ENCODE measurements around the gene CYB5A. TPM values are rescaled to one million over a fixed set of nuclear protein-coding genes. Genes with fewer than 3 reads are reported as not detected.
"Not testable (repeated sequence)": the region's sequence is repeated elsewhere in the genome, so short reads cannot be mapped to it uniquely, and the experiment has no call there.

CYB5A gene
- total RNA-seq, 2 donors from 2014 or later: 45.1 to 47.8 TPM

- peaks cover 0 to 4% of the 10 kb centered on the region in 2 donors for H3K9me3 Mint-ChIP-seq
- H3K4me3 Mint-ChIP-seq: peak overlapping the region in 1 of 2 donors; percentile 89
- no peak for DNase-seq
- H3K36me3 Mint-ChIP-seq (ENCODE audit: insufficient read depth in 2 of 2): peaks cover 2 to 7% of the 10 kb centered on the region in 2 donors
- ATAC-seq (replicated peaks in 1 of 2): no peak
- H3K4me1 Mint-ChIP-seq (ENCODE audit: low read depth): peaks cover 4% of the 10 kb centered on the region
- no peak overlapping the region for H3K27ac Mint-ChIP-seq
- no peaks in the 10 kb centered on the region for H3K27me3 Mint-ChIP-seq (ENCODE audit: low read depth)
These were observed 1.7 kb downstream of the CYB5A start for GRCh38 chr18:74290021-74290420.

DNA sequence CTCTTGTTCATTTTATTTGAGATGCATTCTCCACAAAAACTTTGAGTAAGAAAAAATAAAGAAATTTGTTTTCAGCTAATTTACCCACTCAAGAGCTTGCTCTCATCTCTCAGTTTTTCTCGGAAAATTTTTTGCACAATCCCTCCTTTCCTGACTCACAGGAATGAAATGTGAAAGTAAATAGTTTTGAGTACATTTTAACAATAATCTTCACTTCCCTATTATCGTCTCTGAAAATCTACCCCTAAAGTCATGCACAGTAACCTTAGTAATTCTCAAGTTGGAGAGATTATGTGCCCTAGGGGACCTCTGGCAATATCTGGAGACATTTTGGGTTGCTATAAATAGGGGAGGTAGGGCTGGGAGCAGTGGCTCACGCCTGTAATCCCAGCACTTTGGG, 2.6 kb downstream of the CYB5A start:
- Mint-ChIP-seq H3K4me3 (no peak overlapping the region), H3K4me1 (ENCODE audit: low read depth) (peaks cover 4% of the 10 kb centered on the region), H3K36me3 (ENCODE audit: insufficient read depth in 2 of 2) (peaks cover 2 to 7% of the 10 kb centered on the region in 2 donors), H3K27me3 (ENCODE audit: low read depth) (no peaks in the 10 kb centered on the region), H3K27ac (no peak overlapping the region), H3K9me3 (peaks cover 0 to 4% of the 10 kb centered on the region in 2 donors)
- DNase-seq (no peak), ATAC-seq (replicated peaks in 1 of 2) (no peak)

DNA sequence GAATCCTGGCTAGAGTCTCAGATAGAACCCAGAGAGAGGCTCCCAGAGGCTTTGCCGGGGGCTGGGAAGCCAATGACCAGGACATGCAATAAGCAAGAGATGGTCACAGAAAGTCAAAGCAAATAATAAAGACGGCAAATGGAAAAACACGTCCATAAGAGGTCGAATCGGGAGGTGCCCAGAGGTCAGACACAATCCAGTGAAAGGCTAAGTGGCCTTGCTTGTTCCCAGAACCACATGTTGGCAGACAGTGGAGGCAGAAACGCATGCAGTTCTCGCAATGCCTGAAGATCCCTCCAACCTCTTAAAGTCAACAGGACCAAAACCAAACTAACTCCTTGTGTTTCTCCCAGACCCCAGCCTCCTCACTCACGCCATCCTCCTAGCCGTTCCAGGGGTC, 3.0 kb downstream of the CYB5A start:
- Mint-ChIP-seq H3K27me3 (ENCODE audit: low read depth) (no peaks in the 10 kb centered on the region), H3K27ac (no peak overlapping the region), H3K4me1 (ENCODE audit: low read depth) (peaks cover 7% of the 10 kb centered on the region), H3K9me3 (peaks cover 0 to 4% of the 10 kb centered on the region in 2 donors), H3K36me3 (ENCODE audit: insufficient read depth in 2 of 2) (peaks cover 2 to 7% of the 10 kb centered on the region in 2 donors), H3K4me3 (no peak overlapping the region)
- no peak for ATAC-seq (replicated peaks in 1 of 2)
- DNase-seq: no peak

DNA sequence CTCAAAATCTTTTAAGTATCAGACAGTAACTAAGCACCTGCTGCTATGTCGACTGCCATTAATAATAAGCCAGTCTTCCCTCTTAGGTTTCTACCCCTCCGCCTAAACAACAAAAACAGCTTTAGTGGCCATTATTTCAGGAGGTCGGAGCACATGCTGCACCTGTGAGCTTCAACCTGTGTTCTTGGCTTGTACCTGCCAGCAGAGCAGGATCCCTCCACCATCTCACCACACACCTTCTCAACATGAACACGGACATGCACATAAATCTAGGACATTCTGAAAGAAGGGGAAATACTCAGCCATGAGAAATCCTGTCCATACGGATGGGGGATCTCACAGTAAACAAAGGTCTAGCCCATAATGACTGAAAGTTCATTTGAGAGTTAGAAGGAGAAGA, 3.7 kb downstream of the CYB5A start:
- H3K27me3 Mint-ChIP-seq (ENCODE audit: low read depth): no peaks in the 10 kb centered on the region
- peaks cover 0 to 2% of the 10 kb centered on the region in 2 donors for H3K9me3 Mint-ChIP-seq
- no peak overlapping the region for H3K4me3 Mint-ChIP-seq
- ATAC-seq (replicated peaks in 1 of 2): no peak
- peaks cover 2 to 4% of the 10 kb centered on the region in 2 donors for H3K36me3 Mint-ChIP-seq (ENCODE audit: insufficient read depth in 2 of 2)
- DNase-seq: no peak
- no peak overlapping the region for H3K27ac Mint-ChIP-seq
- H3K4me1 Mint-ChIP-seq (ENCODE audit: low read depth): peaks cover 14% of the 10 kb centered on the region

DNA sequence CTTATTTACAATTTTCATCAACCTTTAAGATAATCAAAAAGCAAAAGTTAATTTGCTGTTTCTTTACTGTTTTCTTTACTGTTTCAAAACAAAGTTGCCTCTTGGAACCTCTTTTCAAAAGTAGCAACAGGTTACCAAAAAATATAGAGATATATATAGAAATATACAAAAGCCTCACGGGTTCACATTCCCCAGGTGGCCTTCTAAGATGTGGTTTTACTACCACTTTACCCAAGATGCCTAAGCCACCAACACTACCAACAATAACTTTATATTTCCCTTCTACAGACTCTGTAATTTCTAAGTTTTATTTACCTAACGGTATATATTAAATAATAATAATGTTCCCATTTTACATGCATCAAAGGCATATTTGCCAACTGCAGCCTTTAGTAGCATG, 4.9 kb downstream of the CYB5A start:
- Mint-ChIP-seq H3K27ac (no peak overlapping the region), H3K4me1 (ENCODE audit: low read depth) (peaks cover 25% of the 10 kb centered on the region), H3K9me3 (no peaks in the 10 kb centered on the region), H3K36me3 (ENCODE audit: insufficient read depth in 2 of 2) (peaks cover 2 to 3% of the 10 kb centered on the region in 2 donors), H3K4me3 (no peak overlapping the region), H3K27me3 (ENCODE audit: low read depth) (no peaks in the 10 kb centered on the region)
- ATAC-seq (replicated peaks in 1 of 2): no peak
- no peak for DNase-seq

- Mint-ChIP-seq H3K4me1 (ENCODE audit: low read depth) (peaks cover 31% of the 10 kb centered on the region), H3K27me3 (ENCODE audit: low read depth) (no peaks in the 10 kb centered on the region), H3K9me3 (no peaks in the 10 kb centered on the region), H3K27ac (no peak overlapping the region), H3K36me3 (ENCODE audit: insufficient read depth in 2 of 2) (no peaks in the 10 kb centered on the region), H3K4me3 (no peak overlapping the region)
- ATAC-seq (replicated peaks in 1 of 2): no peak
- no peak for DNase-seq
These were observed 5.5 kb downstream of the CYB5A start for GRCh38 chr18:74286106-74286855.

DNA sequence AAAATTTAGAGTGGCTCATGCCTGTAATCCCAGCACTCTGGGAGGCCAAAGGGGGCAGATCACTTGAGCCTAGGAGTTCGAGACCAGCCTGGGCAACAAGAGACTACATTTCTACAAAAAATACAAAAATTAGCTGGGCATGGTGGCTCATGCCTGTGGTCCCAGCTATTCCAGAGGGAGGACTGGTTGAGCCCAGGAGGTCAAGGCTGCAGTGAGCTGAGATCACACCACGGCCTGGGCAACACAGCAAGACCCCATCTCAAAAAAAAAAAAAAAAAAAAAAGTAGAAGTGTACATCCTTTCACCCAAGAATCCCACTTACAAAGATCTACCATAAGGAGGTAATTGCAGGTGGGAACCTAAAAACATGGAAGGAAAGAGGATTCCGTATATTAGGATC, 6.2 kb downstream of the CYB5A start:
- not testable (repeated sequence) for H3K27ac Mint-ChIP-seq; DNase-seq; H3K9me3 Mint-ChIP-seq; H3K36me3 Mint-ChIP-seq (ENCODE audit: insufficient read depth in 2 of 2); H3K27me3 Mint-ChIP-seq (ENCODE audit: low read depth); ATAC-seq (replicated peaks in 1 of 2); H3K4me3 Mint-ChIP-seq
- H3K4me1 Mint-ChIP-seq (ENCODE audit: low read depth): peaks cover 38% of the 10 kb centered on the region

DNA sequence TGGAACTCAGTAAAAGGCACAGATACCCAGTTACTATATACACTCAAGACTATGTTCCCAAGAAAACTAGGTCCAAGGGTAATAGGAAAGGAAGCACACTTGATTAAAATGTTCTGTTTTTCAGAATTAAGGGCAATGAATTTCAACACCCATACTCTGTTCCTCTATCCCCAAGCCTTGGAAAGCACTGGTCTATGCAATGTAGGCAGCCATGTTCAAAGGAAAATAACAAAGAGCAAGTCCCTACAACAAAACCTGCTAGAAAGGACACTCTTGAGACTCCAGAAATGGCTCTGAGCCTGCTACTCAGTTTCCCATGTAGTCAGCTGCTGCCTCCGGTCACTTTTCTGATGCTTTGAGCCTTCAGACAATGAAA, 6.8 kb downstream of the CYB5A start:
- Mint-ChIP-seq H3K4me1 (ENCODE audit: low read depth) (peaks cover 38% of the 10 kb centered on the region), H3K4me3 (no peak overlapping the region), H3K9me3 (no peaks in the 10 kb centered on the region), H3K36me3 (ENCODE audit: insufficient read depth in 2 of 2) (peaks cover 0 to 3% of the 10 kb centered on the region in 2 donors), H3K27me3 (ENCODE audit: low read depth) (no peaks in the 10 kb centered on the region), H3K27ac (no peak overlapping the region)
- DNase-seq (no peak), ATAC-seq (replicated peaks in 1 of 2) (no peak)

DNA sequence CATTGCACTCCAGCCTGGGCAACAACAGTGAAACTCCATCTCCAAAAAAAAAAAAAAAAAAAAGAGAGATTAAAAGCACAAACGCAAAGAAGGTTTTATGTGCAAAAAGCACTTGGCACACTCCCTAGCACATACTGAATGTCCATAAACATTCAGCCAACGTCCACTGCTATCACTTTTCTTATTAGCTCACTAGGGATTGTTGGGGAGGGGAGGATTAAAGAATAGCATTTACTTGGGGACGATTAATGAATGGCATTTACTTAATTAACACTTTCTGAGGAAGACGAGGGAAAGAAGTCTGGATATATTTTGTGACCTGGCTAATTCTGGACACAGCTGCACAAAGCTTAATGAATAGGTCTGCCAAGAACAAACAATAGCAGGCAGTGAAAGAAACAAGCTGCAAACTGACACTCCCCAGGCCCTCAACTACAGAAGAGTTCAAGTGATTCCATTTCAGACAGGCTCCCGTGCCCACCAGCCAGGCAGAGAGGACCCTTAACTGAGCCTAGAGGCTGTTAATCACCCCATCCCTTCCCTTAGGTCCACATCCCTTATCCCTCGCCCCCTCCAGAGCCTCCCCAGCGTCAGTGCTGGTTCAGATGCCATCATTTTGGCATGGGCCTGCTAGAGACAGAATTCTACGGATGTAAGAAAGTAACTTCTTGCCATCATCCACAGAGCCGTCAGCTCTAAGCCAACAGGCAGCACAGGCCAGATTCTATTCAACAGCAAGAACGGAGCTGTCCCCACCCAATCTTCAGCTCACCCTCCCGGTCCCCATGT, 7.4 kb downstream of the CYB5A start:
- DNase-seq: no peak
- no peak overlapping the region for H3K27ac Mint-ChIP-seq
- ATAC-seq (replicated peaks in 1 of 2): no peak
- H3K4me3 Mint-ChIP-seq: no peak overlapping the region
- no peaks in the 10 kb centered on the region for H3K9me3 Mint-ChIP-seq
- peaks cover 38% of the 10 kb centered on the region for H3K4me1 Mint-ChIP-seq (ENCODE audit: low read depth)
- H3K27me3 Mint-ChIP-seq (ENCODE audit: low read depth): no peaks in the 10 kb centered on the region
- peaks cover 0 to 3% of the 10 kb centered on the region in 2 donors for H3K36me3 Mint-ChIP-seq (ENCODE audit: insufficient read depth in 2 of 2)

DNA sequence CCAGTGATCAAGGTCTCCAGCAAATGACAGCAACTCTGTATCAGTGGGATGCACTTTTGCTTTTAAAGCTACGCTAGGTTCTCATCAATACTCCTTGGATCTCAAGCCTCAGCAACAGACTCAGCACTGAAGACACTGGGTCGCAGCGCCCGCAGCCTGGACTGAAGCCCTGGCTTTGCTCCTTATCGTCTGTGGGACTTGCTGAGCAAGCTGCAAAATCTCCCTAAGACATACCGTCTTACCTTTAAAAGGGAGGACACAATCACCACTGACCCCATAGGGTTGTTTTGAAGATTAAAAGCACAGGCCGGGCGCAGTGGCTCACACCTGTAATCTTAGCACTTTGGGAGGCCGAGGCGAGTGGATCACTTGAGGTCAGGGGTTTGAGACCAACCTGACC, 8.1 kb downstream of the CYB5A start:
- no peak for ATAC-seq (replicated peaks in 1 of 2)
- peaks cover 0 to 3% of the 10 kb centered on the region in 2 donors for H3K36me3 Mint-ChIP-seq (ENCODE audit: insufficient read depth in 2 of 2)
- no peak overlapping the region for H3K4me3 Mint-ChIP-seq
- no peak overlapping the region for H3K27ac Mint-ChIP-seq
- H3K4me1 Mint-ChIP-seq (ENCODE audit: low read depth): peaks cover 38% of the 10 kb centered on the region
- H3K9me3 Mint-ChIP-seq: no peaks in the 10 kb centered on the region
- H3K27me3 Mint-ChIP-seq (ENCODE audit: low read depth): no peaks in the 10 kb centered on the region
- no peak for DNase-seq

DNA sequence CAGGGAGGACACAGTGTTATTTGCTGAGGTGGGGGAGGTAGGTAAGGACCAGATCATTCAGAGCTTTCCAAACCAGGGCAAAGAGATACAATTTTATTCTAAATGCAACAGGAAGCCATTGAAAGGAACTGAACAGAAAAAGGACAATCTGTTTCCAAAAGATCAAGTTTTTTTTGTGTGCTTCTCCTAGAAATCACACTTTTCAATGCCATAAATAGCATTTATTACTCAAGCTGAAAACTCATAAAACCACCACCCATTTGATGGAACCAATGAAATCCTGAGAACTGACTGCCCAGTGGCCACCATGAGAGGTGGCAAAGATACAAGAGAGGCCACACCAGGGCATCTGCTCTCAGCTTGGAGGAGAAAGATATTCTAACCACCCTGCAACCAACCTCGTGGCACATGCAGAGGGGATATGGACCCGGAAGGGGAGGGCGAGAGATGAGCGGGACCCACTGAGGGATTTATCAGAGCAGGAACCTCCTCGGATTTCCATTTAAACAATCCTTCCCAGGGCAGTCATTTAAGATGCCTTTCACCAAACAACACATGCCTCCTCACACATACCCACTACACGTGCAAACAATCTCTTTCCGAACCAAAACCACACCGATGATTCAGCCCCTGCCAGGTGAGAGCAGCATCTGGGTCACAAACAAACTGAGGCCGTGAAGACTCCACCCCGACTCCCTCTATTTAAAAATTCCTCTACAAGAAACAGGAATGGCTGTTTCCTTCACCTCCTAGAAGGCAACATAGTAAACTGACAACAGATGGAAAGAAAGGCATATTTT, 8.8 kb downstream of the CYB5A start:
- Mint-ChIP-seq H3K36me3 (ENCODE audit: insufficient read depth in 2 of 2) (peaks cover 0 to 3% of the 10 kb centered on the region in 2 donors), H3K27me3 (ENCODE audit: low read depth) (no peaks in the 10 kb centered on the region), H3K4me1 (ENCODE audit: low read depth) (peaks cover 38% of the 10 kb centered on the region), H3K9me3 (no peaks in the 10 kb centered on the region), H3K4me3 (peak overlapping the region in 1 of 2 donors; percentile 46), H3K27ac (peak overlapping the region; percentile 17)
- DNase-seq: peak in 1 of 2 donors; percentile 17
- ATAC-seq (replicated peaks in 1 of 2): peak in 1 of 2 donors; percentile 73

- peaks cover 34% of the 10 kb centered on the region for H3K4me1 Mint-ChIP-seq (ENCODE audit: low read depth)
- ATAC-seq (replicated peaks in 1 of 2) (no peak), DNase-seq (no peak)
- no peaks in the 10 kb centered on the region for H3K9me3 Mint-ChIP-seq
- no peaks in the 10 kb centered on the region for H3K27me3 Mint-ChIP-seq (ENCODE audit: low read depth)
- H3K36me3 Mint-ChIP-seq (ENCODE audit: insufficient read depth in 2 of 2): peaks cover 0 to 3% of the 10 kb centered on the region in 2 donors
- H3K27ac Mint-ChIP-seq: no peak overlapping the region
- peak overlapping the region; percentile 11 to 46 for H3K4me3 Mint-ChIP-seq
These were observed 9.6 kb downstream of the CYB5A start for GRCh38 chr18:74281980-74282754.
